Thoracic aorta (tissue), 2 donors: ENCODE data around the gene HACL1. TPM values are rescaled to one million over a fixed set of nuclear protein-coding genes. Genes with fewer than 3 reads are reported as not detected.
"Not testable (repeated sequence)": the region's sequence is repeated elsewhere in the genome, so short reads cannot be mapped to it uniquely, and the experiment has no call there.

Source experiments
- ATAC-seq: fragments of 150-250 bp; one replicate; pipeline ENCODE4 v1.8.0; 2017; ENCODE audit warnings: low read depth; ENCODE audit not compliant: insufficient number of reproducible peaks, low FRiP score
- DNase-seq: peaks from one replicate; pipeline ENCODE4 v3.0.0-alpha.2; 2020; ENCODE audit warnings: low spot score
- H3K27ac ChIP-seq, 2 donors: fragments of 200-600 bp; sonication (generic); 1 replicate in 1 of 2; 2 replicates in 1 of 2; pipeline ENCODE4 v1.5.1; 2016; ENCODE audit warnings: mild to moderate bottlenecking in 2 of 2, moderate library complexity in 2 of 2
- H3K27me3 ChIP-seq: fragments of 200-600 bp; sonication (generic); replicated peaks from 2 replicates; pipeline ENCODE4 v1.6.0; 2016; ENCODE audit warnings: mild to moderate bottlenecking; ENCODE audit not compliant: insufficient read depth
- H3K36me3 ChIP-seq: fragments of 200-600 bp; sonication (generic); one replicate; pipeline ENCODE4 v1.5.1; 2016
- H3K4me1 ChIP-seq, 2 donors: fragments of 200-600 bp; sonication (generic); 1 replicate in 1 of 2; 2 replicates in 1 of 2; pipeline versions ENCODE4 v1.5.1 to v1.6.0; 2016; ENCODE audit warnings: low read depth in 2 of 2, mild to moderate bottlenecking in 1 of 2; ENCODE audit not compliant: control insufficient read depth in 1 of 2
- H3K4me3 ChIP-seq: fragments of 200-600 bp; sonication (generic); 2 replicates; pipeline ENCODE4 v1.5.1; 2016; ENCODE audit warnings: mild to moderate bottlenecking
- H3K9me3 ChIP-seq: fragments of 200-600 bp; sonication (generic); 2 replicates; pipeline ENCODE4 v1.5.1; 2016
- CTCF ChIP-seq: fragments of 200-600 bp; sonication (generic); IDR thresholded peaks from one replicate; pipeline ENCODE4 v1.5.1; 2019; ENCODE audit warnings: antibody characterized with exemption
- total RNA-seq, 2 donors: library from RNA; depleted of rRNA; stranded (reverse); fragments of >200 nt; gene quantifications; one replicate each; pipeline versions ENCODE4 v1.1.0 to v1.2.3, GENCODE V29; 2016

Gene HACL1
- total RNA-seq, 2 donors from 2014 or later = 14.5 to 21.6 TPM

DNA sequence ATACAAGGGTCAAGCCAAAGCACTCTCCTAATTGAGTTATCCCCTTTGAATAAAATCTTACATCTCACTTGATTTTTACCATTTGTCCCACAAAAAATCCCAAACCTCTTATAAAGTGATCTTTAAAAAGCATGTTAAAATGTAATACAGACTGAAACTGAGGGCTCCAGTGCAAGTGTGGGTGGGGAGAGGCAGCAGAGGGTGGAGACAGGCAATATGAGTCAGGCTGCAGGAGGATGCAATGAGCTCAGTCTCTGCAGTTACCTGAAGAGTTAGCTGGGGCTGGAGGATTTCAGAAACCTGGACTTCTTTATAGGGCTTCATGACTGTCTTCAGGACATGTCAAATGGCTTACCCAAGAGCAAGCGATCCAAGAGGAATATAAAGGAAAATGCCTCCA lies 65.6 kb downstream of the HACL1 start:
- H3K4me1 ChIP-seq = peaks cover 5 to 9% of the 10 kb centered on the region in 2 donors
- ATAC-seq = no peak
- H3K9me3 ChIP-seq = no peaks in the 10 kb centered on the region
- no peak for TF ChIP-seq CTCF
- no peak overlapping the region for H3K27ac ChIP-seq
- no peaks in the 10 kb centered on the region for H3K27me3 ChIP-seq
- H3K36me3 ChIP-seq = no peaks in the 10 kb centered on the region
- no peak for DNase-seq
- H3K4me3 ChIP-seq = no peak overlapping the region

- H3K36me3 ChIP-seq, ATAC-seq, H3K27me3 ChIP-seq, DNase-seq, H3K9me3 ChIP-seq, H3K27ac ChIP-seq, H3K4me3 ChIP-seq, H3K4me1 ChIP-seq: not testable (repeated sequence)
Observed at GRCh38 chr3:15532614-15533013, 68.8 kb downstream of the HACL1 start.

- Histone ChIP-seq H3K4me3 (no peak overlapping the region), H3K27me3 (no peaks in the 10 kb centered on the region), H3K9me3 (no peaks in the 10 kb centered on the region), H3K27ac (no peak overlapping the region), H3K36me3 (no peaks in the 10 kb centered on the region), H3K4me1 (peaks cover 7 to 9% of the 10 kb centered on the region in 2 donors)
- TF ChIP-seq CTCF = no peak
- DNase-seq (no peak), ATAC-seq (no peak)
Observed at GRCh38 chr3:15531346-15531745, 70.0 kb downstream of the HACL1 start.

- Histone ChIP-seq H3K9me3 (no peaks in the 10 kb centered on the region), H3K27ac (no peak overlapping the region), H3K36me3 (no peaks in the 10 kb centered on the region), H3K27me3 (no peaks in the 10 kb centered on the region), H3K4me1 (peaks cover 7 to 9% of the 10 kb centered on the region in 2 donors), H3K4me3 (no peak overlapping the region)
- ATAC-seq (no peak), DNase-seq (no peak)
- no peak for TF ChIP-seq CTCF
Observed at GRCh38 chr3:15528854-15529537, 72.4 kb downstream of the HACL1 start.

GRCh38 chr3:15527031-15527459 lies 74.3 kb downstream of the HACL1 start:
- Histone ChIP-seq H3K27ac (no peak overlapping the region), H3K9me3 (no peaks in the 10 kb centered on the region), H3K36me3 (no peaks in the 10 kb centered on the region), H3K4me3 (no peak overlapping the region), H3K4me1 (peaks cover 12 to 14% of the 10 kb centered on the region in 2 donors), H3K27me3 (no peaks in the 10 kb centered on the region)
- peak; percentile 30 for TF ChIP-seq CTCF
- DNase-seq (no peak), ATAC-seq (no peak)

DNA sequence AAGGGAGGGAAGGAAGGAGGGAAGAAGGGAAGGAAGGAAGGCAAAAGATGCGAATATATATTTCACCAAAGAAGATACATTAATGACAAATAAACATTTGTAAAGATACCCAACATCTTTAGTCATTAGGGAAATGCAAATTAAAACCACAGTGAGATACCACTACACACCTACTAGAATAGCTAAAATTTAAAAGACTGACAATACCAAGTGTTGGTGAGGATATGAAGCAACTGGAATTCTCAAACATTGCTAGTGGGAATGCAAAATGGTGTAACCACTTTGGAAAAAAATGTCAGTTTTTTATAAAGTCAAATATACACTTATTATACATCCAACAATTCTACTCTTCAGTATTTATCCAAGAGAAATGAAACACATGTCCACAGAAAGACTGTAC lies 75.6 kb downstream of the HACL1 start:
- peaks cover 16 to 26% of the 10 kb centered on the region in 2 donors for H3K4me1 ChIP-seq
- H3K9me3 ChIP-seq = no peaks in the 10 kb centered on the region
- no peak overlapping the region for H3K27ac ChIP-seq
- ATAC-seq = no peak
- no peaks in the 10 kb centered on the region for H3K36me3 ChIP-seq
- no peak for TF ChIP-seq CTCF
- DNase-seq = no peak
- H3K27me3 ChIP-seq = no peaks in the 10 kb centered on the region
- no peak overlapping the region for H3K4me3 ChIP-seq
